ENCODE measurements around the gene GFPT1.

GFPT1 gene

DNA sequence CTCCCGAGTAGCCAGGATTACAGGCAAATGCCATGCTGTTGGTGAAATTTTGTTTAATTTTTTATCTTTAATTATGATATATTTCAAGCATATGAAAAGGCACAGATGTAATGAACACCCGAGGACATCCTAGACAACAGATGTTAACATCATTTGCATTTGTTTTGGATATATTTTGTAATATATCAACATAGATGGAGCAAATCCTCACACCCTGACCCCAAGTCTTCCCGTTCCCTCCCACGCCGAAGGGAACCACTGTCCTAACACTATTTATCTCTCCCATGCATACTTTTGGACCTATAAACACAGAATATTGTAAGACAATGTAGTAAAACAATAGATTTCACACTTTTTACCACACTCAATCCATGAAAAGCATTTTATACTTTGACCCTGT is 99.5 kb downstream of the GFPT1 start:
- DNase-seq = no peak

DNA sequence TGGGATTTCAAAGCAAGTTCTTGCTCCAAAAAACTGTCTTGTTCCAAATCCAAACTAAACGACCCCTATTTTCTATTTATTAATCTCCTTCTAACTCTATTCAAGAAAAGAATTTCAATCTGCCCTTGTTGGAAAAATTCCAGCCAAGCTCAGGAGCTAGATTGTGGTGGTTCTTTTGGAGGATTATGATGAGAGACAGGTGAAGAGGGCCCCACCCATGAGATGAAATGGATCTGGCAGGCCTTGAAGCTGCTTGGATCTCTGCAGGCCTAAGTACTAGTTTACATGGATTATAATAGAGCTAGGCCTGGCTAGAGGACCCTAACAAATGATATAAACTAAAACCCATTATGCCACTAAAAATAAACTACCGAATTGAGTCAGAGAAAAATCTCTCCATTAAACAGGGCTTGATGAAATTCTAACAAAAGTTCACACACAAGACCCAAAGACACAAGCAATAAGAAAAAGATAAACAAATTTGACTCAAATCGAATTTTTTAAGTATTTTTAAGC is 101.6 kb downstream of the GFPT1 start:
- peak; percentile 66 for DNase-seq

DNA sequence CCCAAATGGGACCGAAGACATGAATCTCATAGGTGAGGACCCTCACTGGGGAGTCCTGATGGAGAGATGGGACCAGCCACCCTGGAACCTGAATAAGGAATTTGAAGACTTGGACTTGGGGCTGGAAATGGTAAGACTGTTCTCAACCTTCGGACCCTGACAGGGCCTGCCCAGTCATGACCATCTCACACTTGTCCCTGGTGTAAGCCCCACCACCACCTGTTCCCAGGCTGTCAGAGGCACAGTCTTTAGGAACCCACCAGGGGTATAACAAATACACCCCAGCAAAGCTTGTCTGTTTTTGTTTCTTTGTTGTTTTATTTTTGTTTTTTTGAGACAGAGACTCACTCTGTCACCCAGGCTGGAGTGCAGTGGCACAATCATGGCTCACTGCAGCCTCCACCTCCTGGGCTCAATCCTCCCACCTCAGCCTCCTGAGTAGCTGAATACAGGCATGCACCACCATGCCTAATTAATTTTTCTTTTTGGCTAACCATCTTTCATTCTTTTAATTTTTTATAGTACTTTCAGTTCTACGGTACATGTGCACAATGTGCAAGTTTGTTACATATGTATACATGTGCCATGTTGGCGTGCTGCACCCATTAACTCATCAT is 106.1 kb downstream of the GFPT1 start:
- DNase-seq = no peak

DNA sequence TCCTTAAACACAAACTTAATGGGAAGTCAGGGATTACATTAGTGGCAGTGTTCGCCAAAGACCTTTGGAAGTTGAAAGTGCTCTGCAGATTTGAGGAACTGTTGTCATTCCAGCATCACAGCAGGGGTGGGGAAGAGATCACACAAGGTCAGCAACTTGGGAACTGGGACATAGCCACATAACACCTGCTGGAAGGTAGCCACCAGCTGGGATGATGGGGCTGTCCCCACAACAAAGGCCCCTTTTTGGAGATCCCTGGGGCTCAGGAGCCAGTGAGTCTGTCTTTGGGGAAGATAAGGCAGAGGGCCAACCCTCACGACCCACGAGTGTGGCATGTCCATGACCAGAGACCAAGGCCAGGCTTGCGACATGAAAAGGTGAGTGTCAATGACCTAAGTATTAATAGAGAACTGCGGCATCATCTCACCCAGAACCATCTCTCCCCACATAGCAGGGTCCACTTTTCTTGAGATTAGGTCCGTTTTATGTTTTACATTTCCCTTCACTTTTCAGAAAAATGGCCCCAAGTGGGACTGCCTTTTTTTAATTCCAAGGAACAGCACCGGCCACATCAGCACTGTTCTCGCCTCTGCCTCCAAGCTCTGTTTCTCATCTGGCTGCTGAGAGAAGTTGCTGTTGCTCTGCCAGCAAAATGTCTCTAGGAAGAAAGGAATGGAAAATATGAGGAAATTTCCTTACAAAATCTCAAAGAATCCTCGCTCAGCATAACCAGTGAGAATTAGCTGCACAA is 106.9 kb downstream of the GFPT1 start:
- DNase-seq = no peak

DNA sequence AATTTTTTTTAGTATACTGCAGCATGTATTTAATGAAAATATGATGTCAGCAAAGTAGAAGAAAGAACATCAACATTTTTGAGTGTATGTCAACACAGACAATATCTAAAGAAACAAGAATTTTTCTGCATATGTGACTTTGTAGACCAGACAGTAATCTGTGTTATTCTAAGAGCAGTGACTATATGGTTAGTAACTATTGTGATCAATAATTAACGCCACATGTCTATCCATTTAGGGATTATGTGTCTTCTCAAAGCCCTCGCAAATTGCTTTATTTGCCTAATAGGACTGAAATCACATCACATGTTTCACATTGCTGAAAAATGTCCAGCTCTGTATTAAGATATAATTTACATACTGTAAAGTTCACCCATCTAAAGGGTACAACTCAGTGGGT is 107.8 kb downstream of the GFPT1 start:
- no peak for DNase-seq

DNA sequence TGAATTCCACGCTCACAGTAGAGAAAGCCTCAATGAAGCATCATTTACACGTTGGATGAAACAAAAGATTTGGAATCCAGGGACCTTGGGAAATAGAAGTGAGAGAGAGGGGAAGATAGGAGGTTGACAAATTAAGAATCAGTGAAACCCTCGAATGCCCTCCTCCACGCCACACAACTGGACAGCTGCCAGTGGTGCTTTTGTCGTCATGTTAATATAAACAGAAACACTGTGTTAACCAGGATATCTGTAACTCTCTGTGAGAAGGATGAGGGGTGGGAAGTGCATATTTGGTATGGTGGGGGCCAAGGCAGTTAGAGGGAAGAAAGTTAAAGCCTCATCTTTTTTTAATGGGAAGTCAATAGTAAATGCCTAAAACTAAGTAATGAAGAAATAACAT is 108.7 kb downstream of the GFPT1 start:
- no peak for DNase-seq

DNA sequence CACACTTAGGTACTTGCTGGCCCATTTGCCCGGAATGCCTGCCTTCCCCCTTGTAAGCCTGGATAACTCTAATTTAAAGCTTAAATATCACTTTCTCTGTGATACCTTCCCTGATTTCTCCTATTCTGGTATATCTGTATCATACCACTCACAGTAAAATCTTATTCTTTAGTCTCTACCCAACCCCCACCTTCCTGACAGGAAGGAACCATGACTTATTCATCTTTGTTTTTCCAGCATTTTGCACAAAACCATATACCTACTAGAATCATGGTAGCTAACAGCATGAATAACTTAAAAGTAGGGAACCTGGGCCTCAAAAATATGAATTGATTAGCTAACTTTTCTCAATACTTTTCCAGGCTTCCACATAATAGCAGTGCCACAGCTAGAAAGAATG is 111.5 kb downstream of the GFPT1 start:
- DNase-seq = no peak

DNA sequence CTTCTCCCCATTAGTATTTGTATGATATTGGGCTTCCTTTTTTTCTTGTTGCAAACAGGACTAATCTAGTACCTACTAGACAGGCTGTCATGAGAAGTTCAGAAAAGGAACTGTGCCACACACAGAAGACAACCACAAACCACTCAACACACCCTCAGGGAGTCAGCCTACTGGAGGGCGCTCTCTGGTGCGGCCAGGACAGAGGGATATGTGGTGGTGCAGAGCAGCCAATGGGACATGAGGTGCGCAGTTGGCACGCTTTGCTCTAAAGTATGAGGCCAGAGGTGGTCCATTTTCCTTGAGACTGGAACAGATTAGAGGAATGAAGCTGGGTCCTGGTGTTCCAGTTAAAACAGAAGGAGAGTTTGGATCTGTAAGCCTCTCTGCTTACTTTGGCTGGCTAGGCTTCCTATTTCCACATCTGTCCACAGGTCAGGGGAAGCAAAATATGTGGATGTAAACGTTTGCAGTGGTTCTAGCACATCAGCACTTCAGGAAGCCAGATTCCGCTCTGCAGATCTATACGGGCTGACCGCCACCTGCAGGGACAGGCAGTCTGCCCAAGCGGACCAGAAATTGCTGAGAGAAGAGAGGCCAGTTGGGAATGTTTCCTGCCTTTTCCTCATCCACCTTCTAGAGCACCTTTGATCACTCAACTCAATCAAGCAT is 114.1 kb downstream of the GFPT1 start:
- DNase-seq = no peak

DNA sequence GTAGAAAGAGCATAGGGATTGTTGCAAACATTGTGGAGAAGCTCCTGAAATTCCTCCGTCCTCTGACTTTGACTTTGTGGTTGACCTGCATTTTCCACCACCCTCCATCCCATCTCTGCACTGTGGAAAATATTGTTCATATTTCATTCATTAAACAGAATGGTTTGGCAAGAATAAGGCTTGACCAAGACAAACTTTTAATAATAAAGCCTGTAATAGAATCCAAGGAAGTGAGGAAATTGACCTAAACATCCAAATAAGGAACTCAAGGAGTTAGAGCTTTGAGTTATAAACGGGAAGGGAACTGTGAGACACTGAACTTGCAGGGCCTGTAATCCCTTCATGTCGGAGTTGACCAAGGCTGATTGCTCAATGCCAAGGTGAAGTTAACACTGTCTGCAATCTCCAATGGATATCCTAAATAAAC is 115.2 kb downstream of the GFPT1 start:
- no peak for DNase-seq
